Adrenal gland (tissue), 12 donors: Measurements from ENCODE around the gene RAB5IF. TPM values are rescaled to one million over a fixed set of nuclear protein-coding genes. Genes with fewer than 3 reads are reported as not detected.
"Not testable (repeated sequence)": the region's sequence is repeated elsewhere in the genome, so short reads cannot be mapped to it uniquely, and the experiment has no call there.

Source experiments
- DNase-seq, 7 donors: peaks; one replicate each; pipeline ENCODE4 v3.0.0-alpha.2; 2019 to 2020
- H3K27ac ChIP-seq, 5 donors: fragments of 200-600 bp; sonication (generic) in 4 of 5; 1 replicate in 3 of 5; 2 replicates in 2 of 5; pipeline versions ENCODE4 v1.5.1 to v1.8.0; 2016 to 2020; ENCODE audit warnings: mild to moderate bottlenecking in 1 of 5
- H3K27me3 ChIP-seq: fragments of 200-600 bp; 2 replicates; pipeline ENCODE4 v1.8.0; 2021
- H3K36me3 ChIP-seq, 2 donors: fragments of 200-600 bp; replicated peaks in 1 of 2; 1 replicate in 1 of 2; 2 replicates in 1 of 2; pipeline versions ENCODE4 v1.5.1 to v1.8.0; 2018 to 2022
- H3K4me1 ChIP-seq, 2 donors: fragments of 200-600 bp; replicated peaks in 1 of 2; 1 replicate in 1 of 2; 2 replicates in 1 of 2; pipeline versions ENCODE4 v1.5.1 to v1.8.0; 2018 to 2021
- H3K4me3 ChIP-seq, 4 donors: fragments of 200-600 bp; sonication (generic) in 3 of 4; one replicate each; pipeline ENCODE4 v1.5.1; 2016 to 2018
- H3K9me3 ChIP-seq, 3 donors: fragments of 200-600 bp; sonication (generic) in 1 of 3; replicated peaks in 1 of 3; 1 replicate in 2 of 3; 2 replicates in 1 of 3; pipeline versions ENCODE4 v1.5.1 to v1.8.0; 2016 to 2021
- CTCF ChIP-seq, 6 experiments: fragments of 450-650 bp in 4 of 6; fragments of 200-600 bp in 2 of 6; sonication (generic) in 1 of 6; IDR thresholded peaks; 1 replicate in 5 of 6; 2 replicates in 1 of 6; pipeline versions ENCODE4 v1.5.1 to v1.8.0; 2016 to 2021; ENCODE audit warnings: antibody characterized with exemption in 6 of 6, mild to moderate bottlenecking in 2 of 6, moderate library complexity in 1 of 6
- POLR2A ChIP-seq, 2 donors: fragments of 450-650 bp; IDR thresholded peaks; one replicate each; pipeline ENCODE4 v1.6.1; 2017; ENCODE audit warnings: antibody characterized with exemption in 2 of 2, mild to moderate bottlenecking in 2 of 2, moderate library complexity in 1 of 2
- WGBS, 4 donors: extraction: QIAGEN DNeasy Blood & Tissue Kit in 2 of 4; methylation state at CpG; one replicate each; pipeline versions ENCODE4 v1.1.5 to v1.1.7; 2013 to 2017; 5-methylcytosine and 5-hydroxymethylcytosine counted together
- intact Hi-C, 2 donors: fragments of 100-400 bp; cut with DNase I; formaldehyde crosslinking; loops; one replicate each; pipeline versions ENCODE4 v1.14.1 to v1.15.0; 2022 to 2023
- polyA plus RNA-seq, 3 donors: library from polyadenylated mRNA; stranded (reverse); fragments of 200-250 nt in 2 of 3; fragments of 350-450 nt in 1 of 3; fragmentation: Illumina TruSeq in 1 of 3; extraction: RNeasy Lipid Tissue Mini Kit (QIAGEN cat#74804) in 1 of 3; gene quantifications; one replicate each; pipeline ENCODE4 v1.2.3, GENCODE V29; 2013 to 2014
- total RNA-seq, 9 donors: library from RNA; depleted of rRNA in 4 of 9; stranded (reverse); fragments of >200 nt in 4 of 9; fragments of 120-200 nt in 1 of 9; fragmentation: NEBNext Ultra II Directional in 1 of 9; extraction: Animal tissue kit (Norgen Biotek cat#: 25700) in 1 of 9; gene quantifications; one replicate each; pipeline versions ENCODE4 v1.1.0 to v1.2.4, GENCODE V29; 2013 to 2023
- donor health status: healthy with polysubstance abuse.
- donor health status: Bipolar disorder and iron deficiency.
- donor health status: DM: yes; HTN: yes; CAD: no.
- donor health status: DM: no; HTN: no; CAD: no.
- donor health status: DM: no; HTN: no; CAD: no.
- donor health status: DM: yes; HTN: yes; CAD: no.

Gene RAB5IF
- total and polyA plus RNA-seq, 12 donors: 44.9 to 196 (median 86.9) TPM

- TF ChIP-seq POLR2A (IDR thresholded peaks at IDR 0.05) (no peak), CTCF (IDR thresholded peaks at IDR 0.05) (no peak)
- Histone ChIP-seq H3K36me3 (no peaks in the 10 kb centered on the region), H3K9me3 (no peaks in the 10 kb centered on the region), H3K27ac (no peak overlapping the region), H3K4me1 (no peaks in the 10 kb centered on the region), H3K27me3 (no peaks in the 10 kb centered on the region), H3K4me3 (no peak overlapping the region)
- intact Hi-C loops: no loop called here
- DNase-seq: no peak
- 86 to 89% (median 88%) methylated on average over 7 to 9 of the region's 9 CpGs for WGBS, 4 donors
These were observed 27.8 kb downstream of the RAB5IF start for GRCh38 chr20:36633285-36633772.

- intact Hi-C loops: no loop called here
- WGBS, 4 donors: 85 to 97% (median 88%) methylated on average over 4 to 11 of the region's 11 CpGs
These were observed 28.8 kb downstream of the RAB5IF start for GRCh38 chr20:36634342-36634741.

GRCh38 chr20:36638876-36639400 lies 33.4 kb downstream of the RAB5IF start:
- DNase-seq, H3K27ac ChIP-seq, H3K9me3 ChIP-seq, H3K4me3 ChIP-seq, H3K36me3 ChIP-seq, H3K4me1 ChIP-seq, H3K27me3 ChIP-seq, intact Hi-C loops: not testable (repeated sequence)
- 91 to 93% (median 92%) methylated on average over 11 to 12 of the region's 12 CpGs for WGBS, 4 donors

More at GRCh38 chr20:36634342-36634741, 28.8 kb downstream of the RAB5IF start:
- no peak overlapping the region for H3K4me3 ChIP-seq
- no peaks in the 10 kb centered on the region for H3K36me3 ChIP-seq
- TF ChIP-seq POLR2A (IDR thresholded peaks at IDR 0.05) (no peak), CTCF (IDR thresholded peaks at IDR 0.05) (no peak)
- H3K27ac ChIP-seq: no peak overlapping the region
- H3K4me1 ChIP-seq: no peaks in the 10 kb centered on the region
- no peak for DNase-seq
- H3K9me3 ChIP-seq: no peaks in the 10 kb centered on the region
- no peaks in the 10 kb centered on the region for H3K27me3 ChIP-seq

GRCh38 chr20:36641506-36641843 lies 35.9 kb downstream of the RAB5IF start:
- DNase-seq: no peak
- Histone ChIP-seq H3K36me3 (no peaks in the 10 kb centered on the region), H3K9me3 (no peaks in the 10 kb centered on the region), H3K27me3 (no peaks in the 10 kb centered on the region), H3K4me3 (no peak overlapping the region), H3K4me1 (no peaks in the 10 kb centered on the region), H3K27ac (no peak overlapping the region)
- intact Hi-C loops: no loop called here
- TF ChIP-seq POLR2A (IDR thresholded peaks at IDR 0.05): no peak
- no peak for TF ChIP-seq CTCF (IDR thresholded peaks at IDR 0.05)
- 85 to 93% (median 88%) methylated on average over 2 to 3 of the region's 3 CpGs for WGBS, 4 donors

- intact Hi-C loops: no loop called here
- H3K4me1 ChIP-seq: no peaks in the 10 kb centered on the region
- H3K27ac ChIP-seq: no peak overlapping the region
These were observed 36.6 kb downstream of the RAB5IF start for GRCh38 chr20:36642136-36642535.

More at GRCh38 chr20:36642136-36642535, 36.6 kb downstream of the RAB5IF start:
- WGBS, 4 donors: 73 to 92% (median 85%) methylated on average over 6 of the region's 6 CpGs
- H3K36me3 ChIP-seq: no peaks in the 10 kb centered on the region
- no peak overlapping the region for H3K4me3 ChIP-seq
- no peak for TF ChIP-seq POLR2A (IDR thresholded peaks at IDR 0.05)
- TF ChIP-seq CTCF (IDR thresholded peaks at IDR 0.05): no peak
- H3K9me3 ChIP-seq: no peaks in the 10 kb centered on the region
- no peaks in the 10 kb centered on the region for H3K27me3 ChIP-seq
- DNase-seq: no peak
